Transverse colon (tissue), 4 donors: ENCODE results near the gene GNAT1. TPM values are rescaled to one million over a fixed set of nuclear protein-coding genes. Genes with fewer than 3 reads are reported as not detected.

ENCODE experiments used
- DNase-seq: peaks from one replicate; pipeline ENCODE4 v3.0.0-alpha.2; 2019
- H3K27ac ChIP-seq, 4 donors: fragments of 200-600 bp; sonication (generic); 2 replicates each; pipeline ENCODE4 v1.5.1; 2016 to 2018; ENCODE audit warnings: inconsistent platforms in 4 of 4
- H3K27me3 ChIP-seq: fragments of 200-600 bp; sonication (generic); 2 replicates; pipeline ENCODE4 v1.5.1; 2017; ENCODE audit warnings: inconsistent platforms
- H3K36me3 ChIP-seq, 4 donors: fragments of 200-600 bp; sonication (generic); 2 replicates each; pipeline ENCODE4 v1.5.1; 2017 to 2019; ENCODE audit warnings: inconsistent platforms in 4 of 4
- H3K4me1 ChIP-seq, 4 donors: fragments of 200-600 bp; sonication (generic); 2 replicates each; pipeline ENCODE4 v1.5.1; 2017 to 2020; ENCODE audit warnings: inconsistent platforms in 4 of 4
- H3K4me3 ChIP-seq, 4 donors: fragments of 200-600 bp; sonication (generic); 1 replicate in 1 of 4; 2 replicates in 3 of 4; pipeline versions ENCODE4 v1.5.1 to v1.6.1; 2017 to 2019; ENCODE audit warnings: inconsistent platforms in 4 of 4
- H3K9me3 ChIP-seq, 2 donors: fragments of 200-600 bp; sonication (generic); 2 replicates each; pipeline ENCODE4 v1.5.1; 2017 to 2019; ENCODE audit warnings: inconsistent platforms in 2 of 2
- CTCF ChIP-seq, 5 experiments: fragments of 200-600 bp in 3 of 5; fragments of 450-650 bp in 2 of 5; sonication (generic) in 3 of 5; IDR thresholded peaks; 1 replicate in 2 of 5; 2 replicates in 3 of 5; pipeline ENCODE4 v1.5.1; 2016 to 2017; ENCODE audit warnings: antibody characterized with exemption in 5 of 5, inconsistent platforms in 3 of 5, mild to moderate bottlenecking in 2 of 5, moderate library complexity in 1 of 5
- EP300 ChIP-seq: sonication (generic); formaldehyde crosslinking; IDR thresholded peaks from one replicate; pipeline ENCODE4 v1.6.1; 2017; ENCODE audit warnings: antibody characterized with exemption, low read depth
- POLR2A ChIP-seq: fragments of 450-650 bp; IDR thresholded peaks from one replicate; pipeline ENCODE4 v1.6.1; 2016; ENCODE audit warnings: antibody characterized with exemption, mild to moderate bottlenecking, moderate library complexity
- POLR2AphosphoS5 ChIP-seq, 3 donors: sonication (generic); formaldehyde crosslinking; IDR thresholded peaks; one replicate each; pipeline ENCODE4 v1.6.1; 2016; ENCODE audit warnings: antibody characterized with exemption in 3 of 3
- WGBS, 2 donors: methylation state at CpG; one replicate each; pipeline ENCODE4 v1.1.5; 2018; ENCODE audit warnings: low coverage in 1 of 2; 5-methylcytosine and 5-hydroxymethylcytosine counted together
- in situ Hi-C, 4 donors: fragments of 200-750 bp; cut with MboI; loops; one replicate each; pipeline versions ENCODE4 v1.15.0 to v1.15.1; 2017; ENCODE audit warnings: low sequenced_read_pairs in 3 of 4, low pct_ligation_motif_present in 1 of 4, low pct_unique_long_range_greater_than_20kb in 1 of 4
- intact Hi-C: fragments of 100-400 bp; cut with DNase I; formaldehyde crosslinking; loops from one replicate; pipeline ENCODE4 v1.15.1; 2023; ENCODE audit warnings: low total_unique reads
- total RNA-seq, 4 donors: library from RNA; depleted of rRNA; stranded (reverse); fragments of >200 nt; gene quantifications; one replicate each; pipeline ENCODE4 v1.1.0, GENCODE V29; 2016

Gene GNAT1
- total RNA-seq, 4 donors from 2014 or later, result not detected

- Histone ChIP-seq H3K4me1 (peaks cover 59 to 99% (median 68%) of the 10 kb centered on the region in 4 donors), H3K4me3 (no peak overlapping the region), H3K27me3 (no peaks in the 10 kb centered on the region), H3K27ac (peak overlapping the region; percentile 71 to 82 (median 80)), H3K36me3 (no peaks in the 10 kb centered on the region), H3K9me3 (no peaks in the 10 kb centered on the region)
- WGBS, 2 donors, result 46% methylated on average over 1 of the region's 1 CpG; no CpG with 5 or more reads in 1 of the 2 donors
- TF ChIP-seq CTCF (IDR thresholded peaks at IDR 0.05), result no peak
- no peak for TF ChIP-seq POLR2AphosphoS5 (IDR thresholded peaks at IDR 0.05)
- TF ChIP-seq EP300, result no peak
- TF ChIP-seq POLR2A, result no peak
- in situ Hi-C loops, result no loop called here
- intact Hi-C loops, result no loop called here
- DNase-seq, result no peak
Measured at GRCh38 chr3:50164481-50164880, 26.9 kb upstream of the GNAT1 start.

- Histone ChIP-seq H3K4me1 (peaks cover 59 to 91% (median 68%) of the 10 kb centered on the region in 4 donors), H3K9me3 (no peaks in the 10 kb centered on the region), H3K36me3 (no peaks in the 10 kb centered on the region), H3K27me3 (no peaks in the 10 kb centered on the region), H3K27ac (peak overlapping the region; percentile 71 to 82 (median 80)), H3K4me3 (no peak overlapping the region)
- WGBS, 2 donors, result 35 to 45% methylated on average over 2 to 7 of the region's 7 CpGs
- DNase-seq, result no peak
- in situ Hi-C loops, result no loop called here
- intact Hi-C loops, result no loop called here
- TF ChIP-seq EP300, result no peak
- no peak for TF ChIP-seq POLR2AphosphoS5 (IDR thresholded peaks at IDR 0.05)
- no peak for TF ChIP-seq CTCF (IDR thresholded peaks at IDR 0.05)
- no peak for TF ChIP-seq POLR2A
Measured at GRCh38 chr3:50164984-50165909, 26.2 kb upstream of the GNAT1 start.

GRCh38 chr3:50165910-50166538 is 25.4 kb upstream of the GNAT1 start:
- no peaks in the 10 kb centered on the region for H3K27me3 ChIP-seq
- DNase-seq, result no peak
- TF ChIP-seq POLR2AphosphoS5 (IDR thresholded peaks at IDR 0.05), result no peak
- no peaks in the 10 kb centered on the region for H3K9me3 ChIP-seq
- 33% methylated on average over 15 of the region's 15 CpGs; no CpG with 5 or more reads in 1 of the 2 donors for WGBS, 2 donors
- in situ Hi-C loops, result no loop called here
- H3K4me3 ChIP-seq, result no peak overlapping the region
- intact Hi-C loops, result no loop called here
- no peaks in the 10 kb centered on the region for H3K36me3 ChIP-seq
- H3K4me1 ChIP-seq, result peaks cover 51 to 84% (median 61%) of the 10 kb centered on the region in 4 donors
- H3K27ac ChIP-seq, result peak overlapping the region; percentile 71 to 82 (median 80)

- intact Hi-C loops, result no loop called here
Measured at GRCh38 chr3:50166620-50167019, 24.8 kb upstream of the GNAT1 start.

More at GRCh38 chr3:50166620-50167019, 24.8 kb upstream of the GNAT1 start:
- Histone ChIP-seq H3K4me3 (no peak overlapping the region), H3K27ac (peak overlapping the region; percentile 71 to 82 (median 80)), H3K4me1 (peaks cover 48 to 82% (median 60%) of the 10 kb centered on the region in 4 donors), H3K36me3 (no peaks in the 10 kb centered on the region), H3K27me3 (no peaks in the 10 kb centered on the region), H3K9me3 (no peaks in the 10 kb centered on the region)
- DNase-seq, result no peak
- WGBS, 2 donors, result 46 to 54% methylated on average over 2 to 6 of the region's 6 CpGs
- in situ Hi-C loops, result no loop called here
- TF ChIP-seq CTCF (IDR thresholded peaks at IDR 0.05), result no peak
- no peak for TF ChIP-seq POLR2AphosphoS5 (IDR thresholded peaks at IDR 0.05)
- no peak for TF ChIP-seq EP300
- TF ChIP-seq POLR2A, result no peak
